ENCODE data around the gene ADAMTSL1. TPM values are rescaled to one million over a fixed set of nuclear protein-coding genes. Genes with fewer than 3 reads are reported as not detected.

The ADAMTSL1 gene
- total and polyA plus RNA-seq, 9 donors, result 1.2 to 20.0 (median 6.1) TPM

- TF ChIP-seq POLR2A (IDR thresholded peaks at IDR 0.05) (no peak), CTCF (IDR thresholded peaks at IDR 0.05) (no peak), EP300 (IDR thresholded peaks at IDR 0.05) (no peak)
- no peak overlapping the region for H3K4me3 ChIP-seq
- no peaks in the 10 kb centered on the region for H3K36me3 ChIP-seq
- intact Hi-C loops (cut with DNase I), result no loop called here
- H3K27ac ChIP-seq, result no peak overlapping the region
- H3K4me1 ChIP-seq (ENCODE audit: insufficient read depth), result no peaks in the 10 kb centered on the region
- no peaks in the 10 kb centered on the region for H3K27me3 ChIP-seq
- no peaks in the 10 kb centered on the region for H3K9me3 ChIP-seq
- WGBS, 3 donors, result 93 to 96% (median 94%) methylated on average over 9 of the region's 9 CpGs
- no peak for DNase-seq
These were observed 437.9 kb downstream of the ADAMTSL1 start for GRCh38 chr9:18911714-18912342.

- Histone ChIP-seq H3K4me3 (no peak overlapping the region), H3K4me1 (ENCODE audit: insufficient read depth) (no peaks in the 10 kb centered on the region), H3K36me3 (no peaks in the 10 kb centered on the region), H3K27me3 (no peaks in the 10 kb centered on the region), H3K9me3 (no peaks in the 10 kb centered on the region), H3K27ac (no peak overlapping the region)
- no peak for TF ChIP-seq CTCF (IDR thresholded peaks at IDR 0.05)
- no peak for TF ChIP-seq EP300 (IDR thresholded peaks at IDR 0.05)
- TF ChIP-seq POLR2A (IDR thresholded peaks at IDR 0.05), result no peak
- DNase-seq, result no peak
- 55 to 72% (median 63%) methylated on average over 4 of the region's 4 CpGs for WGBS, 3 donors
- intact Hi-C loops (cut with DNase I), result no loop called here
These were observed 446.5 kb downstream of the ADAMTSL1 start for GRCh38 chr9:18920141-18921084.

GRCh38 chr9:18921366-18922075, 447.6 kb downstream of the ADAMTSL1 start:
- H3K27me3 ChIP-seq, result no peaks in the 10 kb centered on the region
- intact Hi-C loops (cut with DNase I), result no loop called here
- DNase-seq, result no peak
- H3K27ac ChIP-seq, result no peak overlapping the region
- TF ChIP-seq CTCF (IDR thresholded peaks at IDR 0.05) (no peak), POLR2A (IDR thresholded peaks at IDR 0.05) (no peak), EP300 (IDR thresholded peaks at IDR 0.05) (no peak)
- H3K9me3 ChIP-seq, result no peaks in the 10 kb centered on the region
- no peaks in the 10 kb centered on the region for H3K36me3 ChIP-seq
- 60 to 72% (median 66%) methylated on average over 7 of the region's 7 CpGs for WGBS, 3 donors
- H3K4me3 ChIP-seq, result no peak overlapping the region
- H3K4me1 ChIP-seq (ENCODE audit: insufficient read depth), result no peaks in the 10 kb centered on the region

- 79 to 83% (median 83%) methylated on average over 8 of the region's 8 CpGs for WGBS, 3 donors
- DNase-seq, result no peak
These were observed 448.4 kb downstream of the ADAMTSL1 start for GRCh38 chr9:18922161-18922885.

More at GRCh38 chr9:18922161-18922885, 448.4 kb downstream of the ADAMTSL1 start:
- Histone ChIP-seq H3K27me3 (no peaks in the 10 kb centered on the region), H3K4me3 (no peak overlapping the region), H3K27ac (no peak overlapping the region), H3K9me3 (no peaks in the 10 kb centered on the region), H3K36me3 (no peaks in the 10 kb centered on the region), H3K4me1 (ENCODE audit: insufficient read depth) (no peaks in the 10 kb centered on the region)
- TF ChIP-seq CTCF (IDR thresholded peaks at IDR 0.05) (no peak), EP300 (IDR thresholded peaks at IDR 0.05) (no peak), POLR2A (IDR thresholded peaks at IDR 0.05) (no peak)
- intact Hi-C loops (cut with DNase I), result no loop called here
